Muscle layer of colon (tissue), 2 donors: ENCODE measurements around the gene TBC1D3.
"Not testable (repeated sequence)": the region's sequence is repeated elsewhere in the genome, so short reads cannot be mapped to it uniquely, and the experiment has no call there.

ENCODE experiments used
- H3K27ac ChIP-seq: one replicate; pipeline ENCODE4 v1.7.0; 2013; ENCODE audit warnings: low read depth, mild to moderate bottlenecking, low read length, moderate library complexity
- H3K27me3 ChIP-seq, 2 donors: one replicate each; pipeline ENCODE4 v1.7.0; 2013; ENCODE audit warnings: low read length in 2 of 2, mild to moderate bottlenecking in 2 of 2; ENCODE audit not compliant: insufficient read depth in 2 of 2, control insufficient read depth in 1 of 2
- H3K36me3 ChIP-seq: one replicate; pipeline ENCODE4 v1.7.0; 2013; ENCODE audit warnings: mild to moderate bottlenecking, low read length; ENCODE audit not compliant: insufficient read depth
- H3K4me1 ChIP-seq: one replicate; pipeline ENCODE4 v1.7.0; 2013; ENCODE audit warnings: mild to moderate bottlenecking, low read length; ENCODE audit not compliant: insufficient read depth
- H3K4me3 ChIP-seq, 2 donors: one replicate each; pipeline ENCODE4 v1.7.0; 2013; ENCODE audit warnings: low read length in 2 of 2, low read depth in 1 of 2, mild to moderate bottlenecking in 1 of 2, moderate library complexity in 1 of 2
- H3K9ac ChIP-seq: one replicate; pipeline ENCODE4 v1.7.0; 2013; ENCODE audit warnings: low read length
- H3K9me3 ChIP-seq: one replicate; pipeline ENCODE4 v1.7.0; 2013; ENCODE audit warnings: mild to moderate bottlenecking, low read length
- donor health status: abdominal sarcoma.
- donor health status: Adenocarcinoma of cecum.

TBC1D3 gene

DNA sequence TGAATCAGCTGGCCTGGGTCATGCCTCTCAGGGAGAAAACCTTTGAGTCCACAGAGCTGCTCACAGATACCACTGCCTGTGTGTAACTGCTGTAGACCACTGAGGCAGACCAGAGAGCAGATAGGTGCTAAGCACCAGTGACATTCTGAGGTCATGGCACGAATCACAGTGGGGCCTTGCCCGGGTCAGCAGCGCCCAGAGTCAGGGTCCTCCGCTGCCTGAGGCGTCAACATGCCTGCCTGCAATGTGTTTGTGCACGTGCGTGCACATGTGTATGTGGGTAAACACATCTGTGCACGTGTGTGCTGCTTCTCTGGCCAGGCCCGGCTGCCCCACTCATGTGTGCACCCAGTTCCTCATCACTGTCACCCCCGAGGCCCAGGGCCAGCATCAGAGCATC, at the start of gene TBC1D3:
Gene TBC1D3 (minus strand): TSS at position 101 of the 400 bp plus-strand sequence. CDS start 1,526 bp downstream, outside the sequence.
- not testable (repeated sequence) for H3K9ac ChIP-seq, H3K9me3 ChIP-seq, H3K36me3 ChIP-seq, H3K4me3 ChIP-seq, H3K27me3 ChIP-seq, H3K27ac ChIP-seq, H3K4me1 ChIP-seq

DNA sequence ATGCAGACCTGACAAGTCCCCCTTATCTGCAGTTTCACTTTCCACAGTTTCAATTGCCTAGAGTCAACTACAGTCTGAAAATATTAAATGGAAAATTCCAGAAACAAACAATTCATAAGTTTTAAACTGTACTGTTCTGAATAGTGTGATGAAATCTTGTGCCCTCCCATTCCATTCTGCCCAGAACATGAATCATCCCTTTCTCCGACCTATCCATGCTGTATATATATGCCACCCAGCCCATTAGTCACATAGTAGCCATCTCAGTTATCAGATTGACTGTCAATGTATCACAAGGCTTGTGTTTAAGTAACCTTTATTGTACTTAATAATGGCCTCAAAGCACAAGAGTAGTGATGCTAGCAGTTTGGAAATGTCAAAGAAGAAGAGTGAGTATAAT, 40.4 kb upstream of the TBC1D3 start:
- not testable (repeated sequence) for H3K4me1 ChIP-seq, H3K9me3 ChIP-seq, H3K27me3 ChIP-seq, H3K27ac ChIP-seq, H3K4me3 ChIP-seq, H3K9ac ChIP-seq, H3K36me3 ChIP-seq

DNA sequence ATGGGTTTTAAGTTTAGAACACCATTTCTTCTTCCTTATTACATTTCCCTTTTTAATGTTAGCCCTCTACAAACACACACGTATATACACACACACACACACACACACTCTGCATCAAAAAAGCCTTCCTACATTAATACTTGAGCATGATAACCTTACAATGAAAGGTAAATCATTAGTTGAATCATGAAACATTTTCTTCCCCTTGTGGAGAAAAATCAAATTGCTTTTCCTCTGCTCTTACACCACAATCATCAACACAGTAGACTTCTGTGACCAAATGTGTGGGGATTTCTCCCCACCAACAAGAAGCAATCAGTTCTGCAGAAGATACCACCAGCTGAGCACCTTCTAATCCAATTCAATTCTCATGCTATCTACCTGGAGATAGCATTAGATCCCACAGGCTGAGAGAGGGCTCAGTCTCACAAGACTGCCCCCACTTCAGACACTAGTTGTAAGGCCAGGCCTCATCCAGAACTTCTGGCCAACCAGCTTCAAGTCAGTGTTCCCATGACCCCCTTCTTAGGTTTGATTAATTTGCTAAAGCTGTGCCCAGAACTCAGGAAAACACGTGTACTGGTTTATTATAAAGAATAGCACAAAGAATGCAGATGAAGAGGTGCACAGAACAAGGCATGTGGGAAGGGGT, 33.6 kb upstream of the TBC1D3 start:
- not testable (repeated sequence) for H3K9me3 ChIP-seq, H3K4me3 ChIP-seq, H3K27ac ChIP-seq, H3K9ac ChIP-seq, H3K4me1 ChIP-seq, H3K27me3 ChIP-seq, H3K36me3 ChIP-seq

DNA sequence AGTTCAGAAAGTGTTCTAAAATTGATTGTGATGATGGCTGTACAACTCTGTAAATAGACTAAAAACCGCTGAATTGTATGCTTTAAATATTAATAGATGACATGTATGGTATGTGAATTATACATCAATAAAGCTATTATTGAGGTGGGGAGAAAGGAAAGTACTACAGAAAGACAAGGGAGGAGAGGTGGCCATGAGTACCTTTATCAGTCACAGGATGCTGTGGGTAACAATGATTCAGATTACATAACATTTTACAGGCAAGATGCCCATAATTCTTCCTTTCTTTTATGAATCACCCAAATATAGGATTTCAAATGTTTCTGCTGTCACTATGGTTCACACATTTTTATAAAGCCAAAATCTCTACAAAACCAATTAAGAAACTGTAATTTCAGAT, 28.5 kb upstream of the TBC1D3 start:
- H3K27ac ChIP-seq, H3K4me3 ChIP-seq, H3K4me1 ChIP-seq, H3K9me3 ChIP-seq, H3K9ac ChIP-seq, H3K36me3 ChIP-seq, H3K27me3 ChIP-seq: not testable (repeated sequence)

DNA sequence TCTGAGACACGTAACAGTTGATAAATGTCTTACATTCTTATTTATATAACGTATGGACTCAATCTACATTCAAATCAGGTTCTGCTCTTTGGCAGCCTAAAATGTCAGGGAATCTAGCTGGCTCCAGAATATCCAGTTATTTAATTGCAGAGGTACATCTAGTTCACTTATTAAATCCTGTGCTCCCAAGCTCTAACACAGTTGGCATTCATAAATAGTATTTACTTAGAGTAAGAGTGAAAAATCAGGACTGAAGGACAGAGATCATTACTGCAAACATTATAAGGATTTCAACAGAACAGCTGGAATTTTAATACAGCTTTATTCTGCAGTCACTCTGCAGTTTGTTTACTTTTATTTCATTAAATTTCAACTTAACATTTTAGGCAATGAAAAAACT, 7.9 kb upstream of the TBC1D3 start:
- H3K36me3 ChIP-seq, H3K27ac ChIP-seq, H3K4me1 ChIP-seq, H3K27me3 ChIP-seq, H3K9me3 ChIP-seq, H3K9ac ChIP-seq, H3K4me3 ChIP-seq: not testable (repeated sequence)

DNA sequence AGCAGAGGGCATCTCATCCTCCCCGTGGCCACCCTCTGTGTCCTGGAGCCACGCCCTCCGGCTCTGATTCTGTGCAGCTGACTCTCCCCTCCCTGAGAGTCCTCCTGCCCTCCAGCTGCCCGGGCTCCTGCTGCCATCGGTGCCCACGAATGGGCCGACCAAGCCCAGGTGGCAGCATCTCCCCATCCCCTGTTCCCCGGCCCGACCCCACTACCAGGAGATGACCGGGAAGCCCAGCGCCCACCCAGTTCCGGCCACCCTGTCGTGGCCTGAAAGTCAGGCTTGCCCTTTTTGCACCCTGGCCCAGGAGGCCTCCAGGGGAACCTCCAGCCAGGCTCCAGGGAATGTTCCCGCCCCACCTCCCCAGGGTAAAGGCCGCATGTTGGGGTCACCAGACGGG, 57.5 kb downstream of the TBC1D3 start:
- H3K27ac ChIP-seq, H3K9me3 ChIP-seq, H3K4me1 ChIP-seq, H3K36me3 ChIP-seq, H3K27me3 ChIP-seq, H3K4me3 ChIP-seq, H3K9ac ChIP-seq: not testable (repeated sequence)
